HFFc6 (cell line): ENCODE data around the gene PARD3B. TPM values are rescaled to one million over a fixed set of nuclear protein-coding genes. Genes with fewer than 3 reads are reported as not detected.

Source experiments
- DNase-seq: peaks from one replicate; pipeline ENCODE4 v3.0.0-alpha.2; 2018
- H3K27ac Mint-ChIP-seq: 2 replicates; pipeline ENCODE4 v1.8.0; 2020; ENCODE audit warnings: mild to moderate bottlenecking, mixed read lengths
- H3K27me3 Mint-ChIP-seq: 2 replicates; pipeline ENCODE4 v1.8.0; 2021; ENCODE audit warnings: mild to moderate bottlenecking, moderate library complexity, mixed read lengths; ENCODE audit not compliant: insufficient read depth
- H3K36me3 Mint-ChIP-seq: 2 replicates; pipeline ENCODE4 v1.8.0; 2021; ENCODE audit warnings: low read depth, mixed read lengths
- H3K4me1 Mint-ChIP-seq: 2 replicates; pipeline ENCODE4 v1.8.0; 2020; ENCODE audit warnings: low read depth, mixed read lengths
- H3K4me3 Mint-ChIP-seq: 2 replicates; pipeline ENCODE4 v1.8.0; 2020; ENCODE audit warnings: mild to moderate bottlenecking, moderate library complexity, mixed read lengths
- H3K9me3 Mint-ChIP-seq: 2 replicates; pipeline ENCODE4 v1.8.0; 2020; ENCODE audit warnings: mild to moderate bottlenecking, mixed read lengths
- CTCF ChIP-seq: fragments of 200-600 bp; sonication (generic); IDR thresholded peaks from 2 replicates; pipeline ENCODE4 v1.5.0; 2021; ENCODE audit warnings: antibody characterized with exemption, mild to moderate bottlenecking
- total RNA-seq, 6 experiments: library from RNA; stranded (reverse); fragmentation: NEBNext Ultra II Directional; extraction: Animal tissue kit (Norgen Biotek cat#: 25700); gene quantifications; 2 replicates in 1 of 6; 3 replicates in 5 of 6; pipeline ENCODE4 v1.2.3, GENCODE V29; 2021

Gene PARD3B
- total RNA-seq, 6 experiments from 2014 or later, result 14.0 to 22.4 (median 15.3) TPM

DNA sequence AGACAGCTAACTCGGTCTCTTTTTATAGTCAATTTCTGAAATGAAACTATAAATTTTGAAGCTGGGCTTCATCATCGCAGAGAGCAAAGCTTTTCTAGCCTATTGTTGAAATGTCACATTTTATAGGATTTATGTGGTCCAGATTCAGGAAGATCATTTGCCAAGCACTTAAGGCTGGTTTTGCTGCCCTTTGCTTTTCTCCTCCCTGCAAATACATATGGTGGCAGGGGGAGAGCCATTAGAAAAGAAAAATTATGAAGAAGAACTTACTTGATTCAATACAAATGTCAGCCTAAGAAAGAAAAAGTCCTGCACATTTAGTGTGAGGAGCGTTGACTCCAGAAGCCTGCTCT is 930.1 kb downstream of the PARD3B start:
- Mint-ChIP-seq H3K36me3 (no peaks in the 10 kb centered on the region; the same call in 1 of the 2 replicates), H3K4me1 (peaks cover 39% of the 10 kb centered on the region), H3K27ac (no peak overlapping the region), H3K9me3 (no peaks in the 10 kb centered on the region), H3K4me3 (no peak overlapping the region), H3K27me3 (no peaks in the 10 kb centered on the region)
- no peak for TF ChIP-seq CTCF
- DNase-seq, result no peak

DNA sequence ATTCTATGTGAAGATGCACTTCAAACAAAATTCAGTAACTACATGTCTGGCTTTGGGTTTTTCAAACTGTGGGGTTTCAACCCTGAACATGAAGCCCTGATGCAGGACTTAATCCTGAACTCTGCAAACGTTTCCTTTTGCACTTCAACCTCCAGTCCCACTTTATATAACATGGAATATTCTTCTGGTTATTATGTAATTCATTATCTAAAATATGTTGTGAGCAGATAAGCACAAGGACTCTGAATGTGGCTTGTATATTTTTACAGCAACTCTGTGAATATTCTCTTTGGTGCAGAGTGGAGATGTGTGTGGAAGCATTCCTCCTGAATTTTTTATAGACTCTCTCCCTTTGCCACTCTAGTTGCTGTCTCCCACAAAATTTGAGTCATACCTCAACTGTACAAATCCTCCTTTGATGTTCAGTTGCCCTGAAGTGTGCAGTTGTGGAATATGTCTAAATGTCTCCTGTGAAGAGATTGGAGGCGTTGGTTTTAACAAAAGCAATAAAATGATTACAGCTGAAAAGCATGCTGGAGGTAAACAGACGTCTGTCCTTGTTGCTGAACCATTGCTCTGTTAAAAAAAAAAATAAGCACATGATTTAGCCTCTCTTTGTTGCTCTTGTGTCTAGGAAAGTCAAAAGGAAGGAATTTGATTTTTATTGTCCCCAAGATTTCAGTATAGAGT is 931.9 kb downstream of the PARD3B start:
- H3K4me3 Mint-ChIP-seq, result no peak overlapping the region; the same call in 1 of the 2 replicates
- H3K9me3 Mint-ChIP-seq, result no peaks in the 10 kb centered on the region
- no peaks in the 10 kb centered on the region; the same call in 1 of the 2 replicates for H3K36me3 Mint-ChIP-seq
- DNase-seq, result peak; percentile 40
- H3K27ac Mint-ChIP-seq, result peak overlapping the region; percentile 8; the same call in 1 of the 2 replicates
- H3K27me3 Mint-ChIP-seq, result no peaks in the 10 kb centered on the region
- no peak for TF ChIP-seq CTCF
- peaks cover 39% of the 10 kb centered on the region for H3K4me1 Mint-ChIP-seq

GRCh38 chr2:205481861-205482260 is 936.6 kb downstream of the PARD3B start:
- Mint-ChIP-seq H3K9me3 (no peaks in the 10 kb centered on the region), H3K27me3 (no peaks in the 10 kb centered on the region; the same call in 1 of the 2 replicates), H3K36me3 (no peaks in the 10 kb centered on the region; the same call in 1 of the 2 replicates), H3K4me3 (no peak overlapping the region), H3K27ac (no peak overlapping the region), H3K4me1 (peaks cover 14% of the 10 kb centered on the region)
- DNase-seq, result no peak
- no peak for TF ChIP-seq CTCF

DNA sequence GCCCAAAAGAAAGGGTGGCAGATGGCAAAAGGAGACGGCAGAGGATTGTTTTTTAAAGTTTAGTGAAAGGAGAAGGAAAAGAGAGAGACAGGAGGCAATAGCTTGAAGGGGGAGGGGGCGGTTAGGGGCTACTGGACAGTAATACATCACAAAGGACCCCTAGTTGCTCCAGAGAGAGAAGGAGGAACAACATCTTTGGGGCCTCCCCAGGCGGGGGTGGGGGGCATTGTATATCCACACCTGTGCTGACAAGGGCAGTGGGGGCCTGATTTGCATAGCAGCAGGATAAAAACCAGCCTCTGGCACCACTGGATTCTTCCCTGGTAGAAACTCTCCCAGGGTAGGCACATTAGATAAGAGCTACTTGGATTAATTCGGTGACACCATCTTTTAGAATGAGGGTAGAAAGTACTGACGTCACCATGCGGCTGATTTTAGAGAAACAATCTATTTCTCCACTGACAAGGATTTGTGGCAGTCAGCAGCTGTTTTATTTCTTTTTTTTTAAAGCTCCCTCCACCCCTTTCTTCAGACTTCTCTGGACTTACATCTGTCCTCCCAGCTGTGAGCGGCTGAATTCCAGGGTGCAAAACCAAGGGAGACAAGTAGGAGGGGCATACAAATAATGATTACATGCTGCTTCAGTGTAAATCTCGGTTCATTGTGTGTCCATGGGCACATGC is 937.3 kb downstream of the PARD3B start:
- Mint-ChIP-seq H3K4me1 (peaks cover 7% of the 10 kb centered on the region), H3K4me3 (no peak overlapping the region), H3K9me3 (no peaks in the 10 kb centered on the region), H3K27me3 (no peaks in the 10 kb centered on the region; the same call in 1 of the 2 replicates), H3K27ac (no peak overlapping the region), H3K36me3 (no peaks in the 10 kb centered on the region; the same call in 1 of the 2 replicates)
- no peak for DNase-seq
- TF ChIP-seq CTCF, result no peak

GRCh38 chr2:205483095-205483494 is 937.8 kb downstream of the PARD3B start:
- TF ChIP-seq CTCF, result no peak
- peaks cover 1% of the 10 kb centered on the region; the same call in 1 of the 2 replicates for H3K4me1 Mint-ChIP-seq
- no peaks in the 10 kb centered on the region for H3K9me3 Mint-ChIP-seq
- H3K27ac Mint-ChIP-seq, result no peak overlapping the region
- no peaks in the 10 kb centered on the region; the same call in 1 of the 2 replicates for H3K27me3 Mint-ChIP-seq
- H3K4me3 Mint-ChIP-seq, result no peak overlapping the region
- no peak for DNase-seq
- H3K36me3 Mint-ChIP-seq, result no peaks in the 10 kb centered on the region; the same call in 1 of the 2 replicates
